UCSD-AML1 (cell line): ENCODE results near the gene AMN1.
"Not testable (repeated sequence)": the region's sequence is repeated elsewhere in the genome, so short reads cannot be mapped to it uniquely, and the experiment has no call there.

Experiments used
- DNase-seq: peaks from one replicate; lab custom pipeline; 2025; ENCODE audit not compliant: unreplicated experiment; lab: John Stamatoyannopoulos, UW

The AMN1 gene

GRCh38 chr12:31728917-31729640 is at the start of gene AMN1:
AMN1 (minus strand) TSS chr12:31729021; CDS start chr12:31729008, 13 bp downstream.
- no peak for DNase-seq

DNA sequence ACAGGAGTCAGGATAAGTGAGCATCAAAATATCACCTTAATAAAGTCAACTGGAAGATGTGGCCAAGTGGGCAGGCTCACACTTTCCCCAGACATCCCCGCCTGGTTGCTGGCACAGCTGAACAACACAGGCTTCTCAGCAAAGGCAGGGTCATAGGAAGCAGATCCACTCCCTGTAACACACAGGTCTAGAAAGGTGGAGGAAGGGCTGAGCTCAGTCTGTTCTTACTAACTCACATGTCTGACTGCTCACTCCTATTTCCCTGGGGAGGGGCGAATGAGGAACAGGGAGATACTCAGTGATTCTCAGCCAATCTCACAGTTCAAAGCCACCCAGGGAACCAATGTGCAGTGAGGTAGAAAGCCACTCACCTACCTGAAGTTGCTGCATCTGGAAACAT is 45.0 kb upstream of the AMN1 start:
- DNase-seq = no peak

DNA sequence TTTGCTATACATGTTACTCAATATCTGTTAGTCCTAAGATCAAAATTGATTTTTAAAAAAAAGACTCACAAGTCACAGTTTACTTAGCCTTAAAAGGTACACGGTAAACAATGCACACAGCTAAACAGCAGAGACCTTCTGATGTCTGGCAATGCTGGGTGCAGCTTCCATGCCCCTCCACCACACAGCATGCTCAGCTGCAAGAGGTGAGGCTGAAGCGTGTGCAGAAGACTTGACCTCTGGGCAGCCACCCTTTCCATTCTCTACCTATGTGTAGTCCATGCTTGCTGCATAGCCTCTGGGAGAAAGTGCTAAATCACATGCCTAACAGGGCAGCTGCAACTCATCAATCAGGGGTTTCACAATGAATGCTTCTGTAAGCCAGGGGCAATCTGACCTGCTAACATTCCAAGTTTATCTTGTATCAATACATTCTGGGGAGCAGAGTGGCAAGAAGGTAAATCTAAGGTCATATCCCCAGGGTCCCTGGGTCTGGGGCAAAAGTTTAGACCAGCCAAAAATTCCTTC is 44.5 kb upstream of the AMN1 start:
- DNase-seq = no peak

DNA sequence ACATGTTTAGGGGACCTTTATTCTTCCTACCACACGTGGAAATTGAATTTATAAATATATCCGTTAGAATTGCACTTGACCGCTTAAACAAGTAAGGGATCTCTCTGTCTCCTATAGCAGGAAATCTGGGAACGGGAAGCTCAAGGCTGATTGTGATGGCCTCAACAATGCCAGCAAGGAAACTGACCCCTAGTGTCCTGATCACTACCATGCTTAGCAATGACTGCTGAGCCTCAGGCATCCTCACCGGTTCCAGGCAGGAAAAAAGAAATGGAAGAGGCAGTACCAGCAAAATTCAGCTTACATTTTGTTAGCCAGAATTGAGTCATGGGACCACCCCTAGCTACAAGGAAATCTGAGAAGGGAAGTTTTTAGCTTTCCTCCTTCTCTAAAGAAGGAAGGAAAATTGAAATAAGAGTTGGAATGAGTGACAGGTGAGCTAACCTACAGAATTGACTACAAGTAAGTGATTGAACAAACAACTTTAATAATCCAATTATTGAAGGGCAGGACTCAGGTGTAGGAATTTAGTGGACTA is 43.9 kb upstream of the AMN1 start:
- DNase-seq = no peak

DNA sequence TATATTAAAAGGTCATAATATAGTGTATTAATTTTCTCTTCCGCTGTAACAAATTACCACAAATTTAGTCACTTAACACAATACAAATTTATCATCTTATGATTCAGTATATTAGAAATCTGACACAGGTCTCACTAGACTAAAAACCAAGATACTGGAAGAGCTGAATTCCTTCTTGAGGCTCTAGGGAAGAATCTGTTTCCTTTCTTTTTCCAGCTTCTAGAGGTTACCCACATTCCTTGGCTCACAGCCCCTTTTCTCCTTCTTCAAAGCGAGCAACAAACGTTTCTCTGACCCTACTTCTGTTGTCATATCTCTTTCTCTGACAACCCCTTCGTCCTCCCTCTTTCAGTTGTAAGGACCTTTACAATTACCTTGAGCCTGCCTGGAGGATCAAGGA is 43.4 kb upstream of the AMN1 start:
- DNase-seq = no peak

DNA sequence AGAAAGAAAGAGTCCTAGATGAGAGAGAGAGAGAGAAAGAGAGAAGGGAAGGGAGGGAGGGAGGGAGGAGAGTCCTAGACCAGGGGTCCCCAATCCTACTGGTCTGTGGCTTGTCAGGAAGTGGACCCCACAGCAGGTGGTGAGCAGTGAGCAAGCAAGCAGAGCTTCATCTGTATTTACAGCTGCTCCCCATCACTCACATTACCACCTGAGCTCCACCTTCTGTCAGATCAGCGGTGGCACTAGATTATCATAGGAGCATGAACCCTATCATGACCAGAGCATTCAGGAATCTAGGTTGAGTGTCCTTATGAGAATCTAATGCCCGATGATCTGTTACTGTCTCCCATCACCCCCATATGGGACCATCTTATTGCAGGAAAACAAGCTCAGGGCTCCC is 39.2 kb upstream of the AMN1 start:
- DNase-seq = no peak

GRCh38 chr12:31765931-31766330 is 37.1 kb upstream of the AMN1 start:
- no peak for DNase-seq

GRCh38 chr12:31759632-31760459 is 31.0 kb upstream of the AMN1 start:
- no peak for DNase-seq

DNA sequence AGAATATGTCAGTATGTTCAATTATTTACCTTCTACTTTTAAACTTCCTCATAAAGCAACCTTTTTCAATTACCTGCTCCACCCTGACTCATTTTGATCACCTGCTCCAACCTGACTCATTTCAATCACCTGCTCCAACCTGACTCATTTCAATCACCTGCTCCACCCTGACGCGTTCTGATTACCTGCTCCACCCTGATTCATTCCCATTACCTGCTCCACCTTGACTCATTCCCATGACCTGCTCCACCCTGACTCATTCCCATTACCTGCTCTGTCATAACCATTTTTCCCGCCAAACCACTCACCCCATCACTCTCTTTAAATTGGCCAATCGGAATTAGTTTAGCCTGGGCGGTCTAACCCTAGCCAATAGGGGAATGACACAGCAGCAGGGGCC is 29.5 kb upstream of the AMN1 start:
- DNase-seq = not testable (repeated sequence)

DNA sequence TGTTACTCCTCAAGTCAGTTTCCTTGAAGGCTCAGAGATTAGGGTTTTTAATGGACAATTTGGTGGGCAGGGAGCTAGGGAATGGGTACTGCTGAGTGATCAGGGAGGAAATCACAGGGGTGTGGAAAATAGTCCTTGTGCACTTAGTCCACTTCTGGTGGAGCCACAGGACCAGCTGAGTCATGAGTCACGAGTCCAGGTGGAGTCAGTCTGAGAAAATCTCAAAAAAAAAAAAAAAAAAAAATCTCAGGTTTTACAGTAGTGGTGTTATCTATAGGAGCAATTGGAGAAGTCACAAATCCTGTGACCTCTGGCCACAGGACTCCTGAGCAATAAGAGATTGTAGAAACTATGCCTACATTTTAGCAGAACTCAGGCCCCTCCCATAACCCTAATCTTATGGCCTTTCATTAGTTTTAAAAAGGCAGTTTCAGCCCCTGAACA is 28.2 kb upstream of the AMN1 start:
- DNase-seq = no peak

GRCh38 chr12:31752450-31752849 is 23.6 kb upstream of the AMN1 start:
- DNase-seq = no peak

GRCh38 chr12:31751085-31751484 is 22.3 kb upstream of the AMN1 start:
- no peak for DNase-seq

DNA sequence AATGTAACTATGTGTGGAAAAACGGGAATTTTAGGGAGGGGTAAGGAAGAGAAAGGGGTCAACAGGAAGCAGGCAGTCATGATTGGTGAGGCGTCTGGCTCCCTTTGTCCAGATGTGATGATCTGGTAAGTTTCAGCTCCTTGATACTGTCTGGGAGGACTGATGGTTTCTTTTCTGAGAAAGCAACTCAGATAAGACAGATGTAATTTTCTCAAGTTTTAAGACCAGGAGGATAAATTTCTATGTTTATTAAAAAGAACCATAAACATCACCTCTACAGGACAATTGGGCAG is 21.9 kb upstream of the AMN1 start:
- no peak for DNase-seq

GRCh38 chr12:31749024-31749704 is 20.3 kb upstream of the AMN1 start:
- peak; percentile 28 for DNase-seq

GRCh38 chr12:31745242-31745641 is 16.4 kb upstream of the AMN1 start:
- DNase-seq = no peak

DNA sequence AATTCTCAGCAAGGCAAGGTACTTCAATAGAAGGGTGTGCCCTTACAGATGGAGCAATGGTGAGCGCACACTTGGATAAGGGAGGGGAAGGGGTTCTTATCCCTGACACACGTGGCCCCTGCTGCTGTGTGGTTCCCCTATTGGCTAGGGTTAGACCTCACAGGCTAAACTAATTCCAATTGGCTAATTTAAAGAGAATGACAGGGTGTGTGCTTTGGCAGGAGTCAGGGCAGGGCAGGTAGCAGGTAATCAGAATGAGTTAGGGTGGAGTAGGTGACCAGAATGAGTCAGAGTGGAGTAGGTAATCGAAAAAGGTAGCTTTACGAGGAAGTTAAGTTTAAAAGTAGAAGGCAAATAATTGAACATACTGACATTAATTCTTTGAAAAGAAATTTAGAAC is 15.5 kb upstream of the AMN1 start:
- DNase-seq = not testable (repeated sequence)

DNA sequence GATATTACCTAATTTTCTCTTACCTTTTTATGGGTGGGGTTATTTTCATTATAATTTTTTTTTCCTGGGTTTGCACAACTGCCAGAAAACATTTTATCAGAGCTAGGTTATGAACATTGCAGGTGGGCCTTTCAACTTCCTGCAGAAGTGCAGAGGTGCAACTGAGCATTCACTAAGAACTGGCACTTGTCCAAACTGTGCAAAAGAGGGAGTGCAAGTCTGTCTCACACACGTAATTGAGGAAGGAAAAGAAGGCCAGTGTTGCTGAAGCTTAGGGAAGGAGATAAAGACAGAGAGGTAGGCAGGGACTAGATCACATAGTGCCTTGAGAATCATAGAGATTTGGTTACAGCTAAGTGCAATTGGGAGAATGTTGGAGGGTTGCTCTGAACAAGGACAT is 14.1 kb upstream of the AMN1 start:
- no peak for DNase-seq

GRCh38 chr12:31740628-31741027 is 11.8 kb upstream of the AMN1 start:
- DNase-seq = no peak

- no peak for DNase-seq
Observed at GRCh38 chr12:31737763-31738162, 8.9 kb upstream of the AMN1 start.

DNA sequence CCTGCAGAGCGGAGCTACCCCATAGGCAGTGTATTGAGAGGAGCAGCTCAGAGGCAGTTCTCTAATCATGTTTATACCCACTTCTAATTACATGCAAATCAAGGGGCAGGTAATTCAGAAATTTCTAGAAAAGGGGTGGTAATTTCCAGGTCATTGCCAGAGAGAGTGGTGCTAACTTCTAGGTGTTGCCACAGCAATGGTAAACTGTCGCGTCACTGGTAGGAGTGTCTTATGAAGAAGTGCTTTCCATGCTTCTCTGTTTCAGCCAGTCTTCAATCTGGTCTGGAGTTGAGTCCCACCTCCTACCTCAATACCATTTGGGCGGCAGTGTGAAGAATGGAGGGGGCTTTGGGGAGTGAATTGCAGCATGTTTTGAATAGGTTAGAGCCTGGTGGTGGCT is 8.5 kb upstream of the AMN1 start:
- DNase-seq = no peak

GRCh38 chr12:31736472-31736871 is 7.7 kb upstream of the AMN1 start:
- no peak for DNase-seq
